DMS153 treated with DMSO at 0.1 percent for 48 hours (cell line): ENCODE data around the gene RASGRF2.

Experiments
- DNase-seq: peaks from one replicate; lab custom pipeline; 2025; ENCODE audit not compliant: unreplicated experiment; lab: John Stamatoyannopoulos, UW

Gene RASGRF2

DNA sequence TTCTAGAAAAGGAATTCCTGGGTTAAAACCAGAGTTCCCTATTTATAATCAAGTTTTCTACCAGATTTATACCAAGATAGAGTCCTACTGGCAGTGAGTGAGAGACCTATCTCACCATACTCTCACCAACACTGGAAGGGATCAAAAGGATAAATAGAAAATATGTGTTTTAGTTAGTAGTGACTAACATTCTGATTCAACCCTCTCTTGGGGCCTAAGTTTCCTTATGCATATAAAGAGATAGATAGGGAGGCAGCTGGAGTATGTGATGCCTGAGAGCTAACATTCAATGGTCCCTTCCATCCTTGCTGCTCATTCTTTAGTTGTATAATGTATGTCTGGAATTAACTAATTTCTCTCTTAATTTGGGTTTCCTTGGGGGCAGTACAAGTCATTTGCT is 304.9 kb downstream of the RASGRF2 start:
- no peak for DNase-seq

DNA sequence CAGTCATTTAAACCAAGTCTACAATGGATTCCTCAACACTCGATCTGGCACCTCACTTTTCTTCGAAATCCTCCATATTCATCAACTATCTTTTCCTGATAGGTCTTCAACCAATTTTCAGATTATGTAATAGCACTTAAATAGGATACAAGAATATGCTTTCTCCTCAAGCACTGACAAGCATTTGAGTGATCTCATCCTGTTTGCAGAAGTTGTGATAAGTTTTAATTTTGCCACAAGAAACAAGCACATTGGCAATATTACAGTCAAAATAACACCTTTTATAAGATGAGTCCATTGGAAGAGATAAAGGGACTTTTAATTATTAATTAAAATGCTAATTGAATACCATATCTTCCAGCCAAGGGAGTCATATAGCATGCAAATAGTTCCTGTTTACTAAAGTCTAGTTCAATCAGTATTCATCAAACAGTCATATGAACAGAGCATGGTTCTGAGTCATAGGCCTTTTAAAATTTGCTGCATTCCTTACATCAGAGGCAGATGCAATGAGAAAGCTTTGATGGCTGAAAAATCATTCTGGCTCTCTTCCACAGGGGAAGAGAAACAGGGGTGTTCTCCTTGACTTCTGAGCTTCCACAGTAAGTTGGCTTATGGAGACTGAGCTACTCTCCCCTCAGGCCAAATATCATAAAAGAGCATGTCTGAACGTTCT is 308.5 kb downstream of the RASGRF2 start:
- no peak for DNase-seq

DNA sequence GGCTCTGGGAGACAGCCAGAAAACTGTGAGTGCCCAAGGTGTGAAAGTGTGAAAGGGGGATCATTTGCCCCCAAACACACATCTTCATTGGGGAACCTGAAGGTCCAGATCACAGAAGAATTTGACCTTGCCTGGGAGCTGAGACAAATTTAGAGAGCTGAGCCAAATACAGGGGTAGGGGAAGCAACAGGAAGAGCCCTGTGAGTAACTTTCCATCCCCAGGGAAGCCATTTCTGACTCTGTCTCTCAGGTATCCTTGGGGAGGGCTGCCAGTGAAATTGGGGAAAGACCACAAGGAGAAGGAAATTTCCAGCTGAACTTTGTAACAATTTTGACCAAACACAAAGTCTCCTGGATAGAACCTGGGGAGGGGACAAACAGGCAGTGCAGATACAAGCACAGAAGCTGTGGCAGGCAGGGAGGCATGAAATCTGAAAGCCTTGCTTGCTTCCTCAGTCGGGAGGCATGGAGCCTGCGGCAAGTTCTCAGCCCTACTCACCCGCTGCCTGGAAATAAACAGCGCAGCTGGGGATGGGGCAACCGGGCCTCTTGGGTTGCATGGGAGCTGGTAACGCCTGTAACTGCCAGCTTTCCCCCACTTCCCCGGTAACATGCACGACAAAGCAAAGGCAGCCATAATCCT is 309.7 kb downstream of the RASGRF2 start:
- no peak for DNase-seq

DNA sequence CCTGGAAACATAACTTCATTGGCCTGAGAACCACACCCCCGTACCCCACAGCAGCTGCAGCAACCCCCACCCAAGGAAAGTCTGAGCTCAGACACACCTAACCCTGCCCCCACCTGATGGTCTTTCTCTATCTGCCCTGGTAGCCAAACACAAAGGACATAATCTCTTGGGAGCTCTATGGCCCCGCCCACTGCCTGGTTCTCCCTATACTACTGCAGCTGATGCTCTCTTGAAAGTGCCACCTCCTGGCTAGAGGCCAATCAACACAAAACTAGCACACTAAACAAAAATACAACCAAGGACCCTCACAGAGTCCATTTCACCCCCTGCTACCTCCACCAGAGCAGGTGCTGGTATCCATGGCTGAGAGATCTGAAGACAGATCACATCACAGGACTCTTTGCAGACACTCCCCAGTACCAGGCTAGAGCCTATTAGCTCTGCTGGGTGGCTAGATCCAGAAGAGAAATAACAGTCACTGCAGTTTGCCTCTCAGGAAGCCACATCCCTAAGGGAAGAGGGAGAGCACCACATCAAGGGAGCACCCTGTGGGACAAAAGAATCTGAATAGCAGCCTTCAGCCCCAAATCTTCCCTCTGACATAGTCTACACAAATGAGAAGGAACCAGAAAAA is 310.3 kb downstream of the RASGRF2 start:
- peak; percentile 25 for DNase-seq
